ENCODE measurements around the gene PTPRM.

GRCh38 chr18:7598167-7599047, 31.3 kb downstream of the PTPRM start:
- TF ChIP-seq CTCF (IDR thresholded peaks at IDR 0.05; ENCODE audit: low read length) (no peak), EZH2 (optimal IDR thresholded peaks at IDR 0.05; ENCODE audit: low read depth, low read length) (no peak)
